Measurements from ENCODE around the gene MTCL1.

Gene MTCL1

GRCh38 chr18:8801263-8801901 is 96.0 kb downstream of the MTCL1 start:
- Histone ChIP-seq H3K9me3 (ENCODE audit: control insufficient read depth, low read length) (no peaks in the 10 kb centered on the region), H3K4me3 (ENCODE audit: low read depth, low read length) (no peak overlapping the region), H3K4me1 (no peaks in the 10 kb centered on the region), H3K27ac (no peak overlapping the region), H3K79me2 (no peaks in the 10 kb centered on the region), H2AFZ (no peak overlapping the region), H3K36me3 (ENCODE audit: control insufficient read depth, insufficient read depth, low read length) (no peaks in the 10 kb centered on the region), H3K4me2 (ENCODE audit: low read length) (no peak overlapping the region), H3K9ac (no peak overlapping the region), H3K27me3 (ENCODE audit: control insufficient read depth, insufficient read depth, low read length) (no peaks in the 10 kb centered on the region)
- TF ChIP-seq CTCF (IDR thresholded peaks at IDR 0.05), result no peak

GRCh38 chr18:8802017-8802672 is 96.8 kb downstream of the MTCL1 start:
- no peak for TF ChIP-seq CTCF (IDR thresholded peaks at IDR 0.05)
- Histone ChIP-seq H2AFZ (no peak overlapping the region), H3K27ac (no peak overlapping the region), H3K4me2 (ENCODE audit: low read length) (no peak overlapping the region), H3K27me3 (ENCODE audit: control insufficient read depth, insufficient read depth, low read length) (no peaks in the 10 kb centered on the region), H3K79me2 (no peaks in the 10 kb centered on the region), H3K9me3 (ENCODE audit: control insufficient read depth, low read length) (no peaks in the 10 kb centered on the region), H3K36me3 (ENCODE audit: control insufficient read depth, insufficient read depth, low read length) (no peaks in the 10 kb centered on the region), H3K9ac (no peak overlapping the region), H3K4me3 (ENCODE audit: low read depth, low read length) (no peak overlapping the region), H3K4me1 (no peaks in the 10 kb centered on the region)

- Histone ChIP-seq H3K79me2 (no peaks in the 10 kb centered on the region), H3K4me1 (no peaks in the 10 kb centered on the region), H3K9me3 (ENCODE audit: control insufficient read depth, low read length) (no peaks in the 10 kb centered on the region), H3K4me2 (ENCODE audit: low read length) (no peak overlapping the region), H3K27ac (no peak overlapping the region), H3K4me3 (ENCODE audit: low read depth, low read length) (no peak overlapping the region), H3K36me3 (ENCODE audit: control insufficient read depth, insufficient read depth, low read length) (no peaks in the 10 kb centered on the region), H3K27me3 (ENCODE audit: control insufficient read depth, insufficient read depth, low read length) (no peaks in the 10 kb centered on the region), H3K9ac (no peak overlapping the region), H2AFZ (no peak overlapping the region)
- TF ChIP-seq CTCF (IDR thresholded peaks at IDR 0.05), result no peak
Measured at GRCh38 chr18:8803063-8803795, 97.9 kb downstream of the MTCL1 start.

GRCh38 chr18:8803957-8804356 is 98.6 kb downstream of the MTCL1 start:
- no peak overlapping the region for H2AFZ ChIP-seq
- no peak overlapping the region for H3K4me3 ChIP-seq (ENCODE audit: low read depth, low read length)
- H3K79me2 ChIP-seq, result no peaks in the 10 kb centered on the region
- H3K36me3 ChIP-seq (ENCODE audit: control insufficient read depth, insufficient read depth, low read length), result no peaks in the 10 kb centered on the region
- no peak overlapping the region for H3K4me2 ChIP-seq (ENCODE audit: low read length)
- no peak overlapping the region for H3K9ac ChIP-seq
- H3K27ac ChIP-seq, result no peak overlapping the region
- H3K27me3 ChIP-seq (ENCODE audit: control insufficient read depth, insufficient read depth, low read length), result no peaks in the 10 kb centered on the region
- no peaks in the 10 kb centered on the region for H3K4me1 ChIP-seq
- TF ChIP-seq CTCF (IDR thresholded peaks at IDR 0.05), result no peak
- no peaks in the 10 kb centered on the region for H3K9me3 ChIP-seq (ENCODE audit: control insufficient read depth, low read length)
